Activated CD8-positive, alpha-beta T cell treated with anti-CD3 and anti-CD28 coated beads for 36 hours (primary cell): ENCODE measurements around the gene PLOD3. TPM values are rescaled to one million over a fixed set of nuclear protein-coding genes. Genes with fewer than 3 reads are reported as not detected.

Source experiments
- ATAC-seq: fragments of 200-7000 bp; cut with Tn5 transposase; one replicate; pipeline ENCODE4 v1.10.0; 2021; ENCODE audit warnings: mild to moderate bottlenecking, moderate library complexity
- CTCF ChIA-PET: fragments of 350-600 bp; sonication (Branson Sonifier 250); formaldehyde crosslinking; loops from one replicate; lab custom pipeline; 2021; ENCODE audit warnings: antibody characterized with exemption; lab: Charles Lee
- POLR2A ChIA-PET: fragments of 350-600 bp; sonication (Branson Sonifier 250); formaldehyde crosslinking; loops from one replicate; lab custom pipeline; 2021; ENCODE audit warnings: antibody characterized with exemption; lab: Charles Lee
- DNase-seq: peaks from one replicate; pipeline ENCODE4 v3.0.0-alpha.2; 2020
- H3K27ac Mint-ChIP-seq: one replicate; pipeline ENCODE4 v1.8.0; 2021; ENCODE audit warnings: mild to moderate bottlenecking, mixed read lengths
- H3K27me3 Mint-ChIP-seq: one replicate; pipeline ENCODE4 v1.8.0; 2021; ENCODE audit warnings: mixed read lengths
- H3K36me3 Mint-ChIP-seq: one replicate; pipeline ENCODE4 v1.8.0; 2021; ENCODE audit warnings: low read depth, mixed read lengths
- H3K4me1 Mint-ChIP-seq: one replicate; pipeline ENCODE4 v1.8.0; 2021; ENCODE audit warnings: low read depth, mixed read lengths
- H3K4me3 Mint-ChIP-seq: one replicate; pipeline ENCODE4 v1.8.0; 2021; ENCODE audit warnings: mild to moderate bottlenecking, moderate library complexity, mixed read lengths
- H3K9me3 Mint-ChIP-seq: one replicate; pipeline ENCODE4 v1.8.0; 2021; ENCODE audit warnings: mixed read lengths
- intact Hi-C: fragments of 100-400 bp; cut with micrococcal nuclease; formaldehyde crosslinking; loops from one replicate; pipeline ENCODE4 v1.10.0; 2022
- total RNA-seq, 2 experiments: library from RNA; stranded (reverse); gene quantifications; one replicate each; pipeline ENCODE4 v1.2.3, GENCODE V29; 2021
- TF ChIP-seq, protein P1 (sequence below): fragments of 200-600 bp; IDR thresholded peaks from one replicate; pipeline ENCODE4 v1.8.0; 2022; ENCODE audit warnings: antibody characterized with exemption, mild to moderate bottlenecking

Gene PLOD3
- total RNA-seq, 2 experiments from 2014 or later = 20.4 to 24.4 TPM

GRCh38 chr7:101185258-101185839 is 32.0 kb downstream of the PLOD3 start:
- Mint-ChIP-seq H3K27ac (no peak overlapping the region), H3K4me3 (no peak overlapping the region), H3K9me3 (no peaks in the 10 kb centered on the region), H3K36me3 (no peaks in the 10 kb centered on the region), H3K4me1 (peaks cover 3% of the 10 kb centered on the region), H3K27me3 (peaks cover 22% of the 10 kb centered on the region)
- intact Hi-C loops = no loop called here
- POLR2A ChIA-PET = no interaction called here
- DNase-seq (no peak), ATAC-seq (no peak)
- TF ChIP-seq, protein P1, sequence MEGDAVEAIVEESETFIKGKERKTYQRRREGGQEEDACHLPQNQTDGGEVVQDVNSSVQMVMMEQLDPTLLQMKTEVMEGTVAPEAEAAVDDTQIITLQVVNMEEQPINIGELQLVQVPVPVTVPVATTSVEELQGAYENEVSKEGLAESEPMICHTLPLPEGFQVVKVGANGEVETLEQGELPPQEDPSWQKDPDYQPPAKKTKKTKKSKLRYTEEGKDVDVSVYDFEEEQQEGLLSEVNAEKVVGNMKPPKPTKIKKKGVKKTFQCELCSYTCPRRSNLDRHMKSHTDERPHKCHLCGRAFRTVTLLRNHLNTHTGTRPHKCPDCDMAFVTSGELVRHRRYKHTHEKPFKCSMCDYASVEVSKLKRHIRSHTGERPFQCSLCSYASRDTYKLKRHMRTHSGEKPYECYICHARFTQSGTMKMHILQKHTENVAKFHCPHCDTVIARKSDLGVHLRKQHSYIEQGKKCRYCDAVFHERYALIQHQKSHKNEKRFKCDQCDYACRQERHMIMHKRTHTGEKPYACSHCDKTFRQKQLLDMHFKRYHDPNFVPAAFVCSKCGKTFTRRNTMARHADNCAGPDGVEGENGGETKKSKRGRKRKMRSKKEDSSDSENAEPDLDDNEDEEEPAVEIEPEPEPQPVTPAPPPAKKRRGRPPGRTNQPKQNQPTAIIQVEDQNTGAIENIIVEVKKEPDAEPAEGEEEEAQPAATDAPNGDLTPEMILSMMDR = no peak
- CTCF ChIA-PET = interaction anchor here (1.3 to 1.4 kb wide), 2 partner anchors 58 to 97 kb away, joined by 3 to 5 read pairs; no protein-coding TSS in a partner anchor

DNA sequence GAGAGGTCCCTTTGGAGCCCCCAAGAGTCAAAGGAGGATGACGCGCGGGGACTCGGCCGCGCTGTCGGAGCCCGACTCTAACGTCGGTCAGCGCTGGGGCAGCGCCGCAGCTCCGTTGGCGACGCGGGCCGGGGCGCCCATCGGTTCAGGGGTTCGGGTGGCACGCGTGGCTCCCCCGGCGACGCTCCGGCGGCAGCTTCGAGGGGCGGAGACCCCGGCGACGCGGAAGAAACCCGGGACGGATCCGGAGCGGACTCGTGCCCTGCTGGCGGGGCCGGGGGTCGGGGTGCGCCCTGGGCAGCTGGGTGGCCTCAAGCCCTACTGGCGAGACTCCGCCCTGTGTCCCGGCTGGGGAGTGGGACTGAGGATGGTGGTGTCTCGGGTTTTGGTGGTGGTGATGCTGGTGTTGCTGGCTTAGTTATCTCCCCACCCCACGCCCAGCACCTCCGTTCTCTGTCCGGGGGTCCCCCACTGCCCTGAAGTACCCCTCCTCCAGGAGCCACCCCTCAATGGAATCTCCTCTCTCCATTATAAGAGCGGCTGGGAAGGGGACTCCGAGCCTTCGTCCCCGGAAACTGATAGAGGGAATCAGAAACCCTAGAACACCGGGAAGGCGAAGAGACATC is 37.1 kb downstream of the PLOD3 start, which contains the start of gene NAT16:
TSS of gene NAT16 (minus strand) at position 164 of the 626 bp plus-strand sequence. CDS start 5,486 bp downstream, outside the sequence.
- peaks cover 48% of the 10 kb centered on the region for H3K27me3 Mint-ChIP-seq
- ChIA-PET POLR2A (interaction anchor here (0.6 kb wide), 1 partner anchor 20 kb away, joined by 3 read pairs; no protein-coding TSS in a partner anchor), CTCF (interaction anchor here (0.8 to 7.7 kb wide), 2 partner anchors 12 to 135 kb away, joined by 3 to 56 read pairs; no protein-coding TSS in a partner anchor)
- peaks cover 10% of the 10 kb centered on the region for H3K4me1 Mint-ChIP-seq
- H3K27ac Mint-ChIP-seq = no peak within 1 kb of the TSS
- no peaks in the 10 kb centered on the region for H3K36me3 Mint-ChIP-seq
- DNase-seq = no peak
- intact Hi-C loops = no loop called here
- ATAC-seq = no peak
- H3K4me3 Mint-ChIP-seq = no peak within 1 kb of the TSS
- H3K9me3 Mint-ChIP-seq = no peaks in the 10 kb centered on the region
- TF ChIP-seq, protein P1 = no peak

- Mint-ChIP-seq H3K27me3 (peaks cover 52% of the 10 kb centered on the region), H3K4me3 (no peak overlapping the region), H3K9me3 (no peaks in the 10 kb centered on the region), H3K36me3 (no peaks in the 10 kb centered on the region), H3K4me1 (peaks cover 10% of the 10 kb centered on the region), H3K27ac (no peak overlapping the region)
- TF ChIP-seq, protein P1 = no peak
- POLR2A ChIA-PET = interaction anchor here (0.6 kb wide), 1 partner anchor 21 kb away, joined by 3 read pairs; no protein-coding TSS in a partner anchor
- DNase-seq (no peak), ATAC-seq (no peak)
- CTCF ChIA-PET = interaction anchor here (0.8 to 7.7 kb wide), 2 partner anchors 12 to 136 kb away, joined by 3 to 56 read pairs; no protein-coding TSS in a partner anchor
- intact Hi-C loops = no loop called here
These were observed 37.7 kb downstream of the PLOD3 start for GRCh38 chr7:101179713-101180112.

- DNase-seq = no peak
These were observed 38.3 kb downstream of the PLOD3 start for GRCh38 chr7:101179117-101179516.

More at GRCh38 chr7:101179117-101179516, 38.3 kb downstream of the PLOD3 start:
- no peak overlapping the region for H3K4me3 Mint-ChIP-seq
- H3K27me3 Mint-ChIP-seq = peaks cover 57% of the 10 kb centered on the region
- CTCF ChIA-PET = interaction anchor here (7.7 kb wide), 1 partner anchor 13 kb away, joined by 56 read pairs; no protein-coding TSS in a partner anchor
- no peak for ATAC-seq
- H3K9me3 Mint-ChIP-seq = no peaks in the 10 kb centered on the region
- no peak overlapping the region for H3K27ac Mint-ChIP-seq
- peaks cover 11% of the 10 kb centered on the region for H3K4me1 Mint-ChIP-seq
- no peaks in the 10 kb centered on the region for H3K36me3 Mint-ChIP-seq
- intact Hi-C loops = no loop called here
- POLR2A ChIA-PET = interaction anchor here (1.2 kb wide), 1 partner anchor 12 kb away, joined by 3 read pairs; no protein-coding TSS in a partner anchor
- TF ChIP-seq, protein P1 = no peak
